GM19468 (cell line): ENCODE data around the gene ZSWIM8.
"Not testable (repeated sequence)": the region's sequence is repeated elsewhere in the genome, so short reads cannot be mapped to it uniquely, and the experiment has no call there.

Experiments
- ATAC-seq: cut with Tn5 transposase; IDR thresholded peaks from one replicate; pipeline ENCODE4 v1.9.1; 2021; ENCODE audit warnings: mild to moderate bottlenecking, moderate library complexity, moderate number of reproducible peaks; ENCODE audit not compliant: unreplicated experiment; ENCODE audit errors: extremely low read depth

The ZSWIM8 gene, protein sequence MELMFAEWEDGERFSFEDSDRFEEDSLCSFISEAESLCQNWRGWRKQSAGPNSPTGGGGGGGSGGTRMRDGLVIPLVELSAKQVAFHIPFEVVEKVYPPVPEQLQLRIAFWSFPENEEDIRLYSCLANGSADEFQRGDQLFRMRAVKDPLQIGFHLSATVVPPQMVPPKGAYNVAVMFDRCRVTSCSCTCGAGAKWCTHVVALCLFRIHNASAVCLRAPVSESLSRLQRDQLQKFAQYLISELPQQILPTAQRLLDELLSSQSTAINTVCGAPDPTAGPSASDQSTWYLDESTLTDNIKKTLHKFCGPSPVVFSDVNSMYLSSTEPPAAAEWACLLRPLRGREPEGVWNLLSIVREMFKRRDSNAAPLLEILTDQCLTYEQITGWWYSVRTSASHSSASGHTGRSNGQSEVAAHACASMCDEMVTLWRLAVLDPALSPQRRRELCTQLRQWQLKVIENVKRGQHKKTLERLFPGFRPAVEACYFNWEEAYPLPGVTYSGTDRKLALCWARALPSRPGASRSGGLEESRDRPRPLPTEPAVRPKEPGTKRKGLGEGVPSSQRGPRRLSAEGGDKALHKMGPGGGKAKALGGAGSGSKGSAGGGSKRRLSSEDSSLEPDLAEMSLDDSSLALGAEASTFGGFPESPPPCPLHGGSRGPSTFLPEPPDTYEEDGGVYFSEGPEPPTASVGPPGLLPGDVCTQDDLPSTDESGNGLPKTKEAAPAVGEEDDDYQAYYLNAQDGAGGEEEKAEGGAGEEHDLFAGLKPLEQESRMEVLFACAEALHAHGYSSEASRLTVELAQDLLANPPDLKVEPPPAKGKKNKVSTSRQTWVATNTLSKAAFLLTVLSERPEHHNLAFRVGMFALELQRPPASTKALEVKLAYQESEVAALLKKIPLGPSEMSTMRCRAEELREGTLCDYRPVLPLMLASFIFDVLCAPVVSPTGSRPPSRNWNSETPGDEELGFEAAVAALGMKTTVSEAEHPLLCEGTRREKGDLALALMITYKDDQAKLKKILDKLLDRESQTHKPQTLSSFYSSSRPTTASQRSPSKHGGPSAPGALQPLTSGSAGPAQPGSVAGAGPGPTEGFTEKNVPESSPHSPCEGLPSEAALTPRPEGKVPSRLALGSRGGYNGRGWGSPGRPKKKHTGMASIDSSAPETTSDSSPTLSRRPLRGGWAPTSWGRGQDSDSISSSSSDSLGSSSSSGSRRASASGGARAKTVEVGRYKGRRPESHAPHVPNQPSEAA (N-terminal part only)

DNA sequence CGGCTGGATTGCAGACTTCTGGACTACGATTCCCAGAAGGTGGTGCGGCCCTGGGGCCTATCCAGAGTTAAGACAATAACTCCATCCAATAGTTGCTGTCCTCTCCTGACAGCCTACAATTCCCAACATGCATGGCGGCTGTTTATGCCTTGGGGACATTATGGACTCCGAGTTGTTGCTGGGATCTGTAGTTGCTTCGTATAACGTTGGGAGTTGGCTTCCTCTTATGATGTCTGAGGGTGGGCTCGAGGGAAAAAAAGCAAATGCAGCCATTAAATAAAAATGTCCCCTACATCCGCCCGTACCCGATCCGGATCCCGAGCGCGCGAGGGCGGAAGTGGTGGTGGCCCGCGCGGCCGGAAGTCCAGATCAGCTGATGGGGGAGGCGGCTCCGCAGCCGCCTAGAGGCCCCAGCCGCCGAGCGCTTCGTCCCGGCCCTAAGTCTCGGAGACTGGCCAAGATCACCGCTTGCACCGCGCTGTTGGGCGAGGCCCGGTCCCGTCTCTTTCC lies at the start of gene ZSWIM8:
Gene ZSWIM8, plus strand, starts transcription at position 396 of the 510 bp plus-strand sequence. CDS start 273 bp downstream, outside the sequence.
- ATAC-seq, result peak; percentile 63

DNA sequence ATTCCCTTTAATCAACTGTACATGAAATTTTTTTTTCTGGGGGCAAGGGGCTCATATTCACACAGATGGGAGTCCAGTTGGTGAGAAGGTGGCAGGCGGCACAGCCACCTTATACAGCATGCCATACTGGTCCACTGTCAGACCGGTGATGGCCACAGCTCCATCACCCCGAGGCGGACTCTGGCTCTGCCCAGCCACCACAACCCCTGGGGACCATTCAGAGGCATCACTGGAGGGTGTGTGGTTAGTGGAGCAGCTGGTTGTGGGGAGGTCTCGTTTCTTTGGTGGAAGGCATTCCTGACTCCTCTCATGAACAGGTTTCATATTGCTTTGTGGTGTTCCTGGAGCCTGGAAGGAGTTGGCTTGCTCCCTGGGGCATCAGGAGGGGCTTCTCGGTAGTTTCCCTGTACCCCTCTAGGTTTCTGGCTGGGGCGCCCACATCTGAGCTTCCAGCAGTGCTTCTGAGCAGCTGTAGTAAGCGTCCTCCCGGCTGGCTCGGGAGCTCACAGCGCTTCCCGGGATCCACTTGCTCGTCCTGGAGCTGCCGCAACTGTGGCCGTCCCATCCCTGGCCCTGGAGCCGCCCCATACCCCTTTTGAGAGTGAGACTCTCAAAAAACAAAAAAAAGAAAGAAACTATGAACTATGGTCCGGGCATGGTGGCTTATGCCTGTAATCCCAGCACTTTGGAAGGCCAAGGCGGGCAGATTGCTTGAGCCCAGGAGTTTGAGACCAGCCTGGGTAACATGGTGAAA lies 44.7 kb upstream of the ZSWIM8 start:
- not testable (repeated sequence) for ATAC-seq

DNA sequence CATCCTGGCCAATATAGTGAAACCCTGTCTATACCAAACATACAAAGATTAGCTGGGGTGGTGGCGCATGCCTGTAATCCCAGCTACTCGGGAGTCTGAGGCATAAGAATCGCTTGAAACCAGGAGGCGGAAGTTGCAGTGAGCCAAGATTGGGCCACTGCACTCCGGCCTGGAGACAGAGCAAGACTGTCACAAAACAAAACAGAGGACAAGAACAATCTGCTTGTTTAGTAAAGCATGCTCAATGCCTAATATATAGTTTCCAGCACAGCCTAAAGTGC lies 43.0 kb upstream of the ZSWIM8 start:
- ATAC-seq, result no peak

DNA sequence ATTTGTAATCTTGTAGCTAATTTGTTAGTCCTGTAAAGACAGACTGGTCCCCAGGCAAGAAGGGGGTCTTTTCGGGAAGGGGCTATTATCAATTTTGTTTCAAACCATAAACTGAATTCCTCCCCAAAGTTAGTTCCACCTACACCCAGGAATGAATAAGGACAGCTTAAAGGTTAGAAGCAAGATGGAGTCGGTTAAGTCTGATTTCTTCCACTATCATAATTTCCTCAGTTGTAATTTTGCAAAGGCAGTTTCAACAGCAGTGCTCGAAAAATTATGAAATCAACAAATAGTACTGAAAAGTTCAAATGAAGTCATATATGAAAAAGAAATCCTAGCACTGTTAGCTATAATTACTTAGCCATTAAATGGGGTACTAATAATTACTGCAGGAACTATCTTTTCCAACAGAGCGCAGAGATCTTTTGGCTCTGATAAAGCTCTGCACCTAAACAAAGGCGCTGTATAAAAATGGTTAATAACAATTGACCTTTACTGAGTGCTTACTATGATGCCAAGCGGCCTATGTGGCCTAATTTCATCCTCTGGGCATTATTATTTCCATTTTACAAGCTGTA lies 42.0 kb upstream of the ZSWIM8 start:
- ATAC-seq, result no peak

DNA sequence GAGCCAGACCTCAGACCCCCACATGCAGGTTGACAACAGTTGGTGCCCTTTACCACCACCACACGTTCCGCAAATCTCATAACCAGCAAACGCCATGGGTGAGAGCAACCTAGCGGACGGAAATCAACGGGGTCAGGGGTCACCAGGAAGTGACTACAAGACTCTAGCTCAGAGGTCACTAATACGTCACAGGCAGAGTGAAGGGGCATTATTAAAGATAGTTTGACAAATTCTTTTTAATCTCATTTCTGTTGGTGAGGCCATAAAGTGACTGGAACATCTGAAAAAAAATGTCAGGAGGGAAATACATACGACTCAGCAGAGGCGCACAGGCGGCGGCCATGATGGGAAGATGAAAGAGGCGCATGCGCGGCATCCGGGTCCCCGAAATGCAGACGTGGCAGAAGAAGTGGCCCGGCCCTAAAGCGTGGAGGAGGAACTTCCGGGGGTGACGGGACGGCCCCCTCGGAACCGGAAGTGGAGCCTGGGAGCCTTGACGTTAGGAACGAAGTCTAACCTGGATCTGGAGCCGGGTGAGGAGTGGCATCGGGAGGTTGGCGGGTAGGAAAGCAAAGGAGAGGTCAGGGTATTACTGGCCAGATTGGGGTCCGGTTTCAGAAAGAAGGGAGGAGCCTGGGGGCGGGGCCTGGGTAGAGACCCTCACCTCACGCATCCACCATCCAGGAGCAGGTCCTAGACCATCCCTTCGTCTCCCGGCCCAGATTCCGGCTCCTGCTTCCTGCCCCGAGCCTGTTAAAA lies 41.3 kb upstream of the ZSWIM8 start, which contains the start of gene SEC24C:
Gene SEC24C, plus strand, starts transcription at position 468 of the 759 bp plus-strand sequence. CDS start 2,461 bp downstream, outside the sequence.
- peak; percentile 74 for ATAC-seq

DNA sequence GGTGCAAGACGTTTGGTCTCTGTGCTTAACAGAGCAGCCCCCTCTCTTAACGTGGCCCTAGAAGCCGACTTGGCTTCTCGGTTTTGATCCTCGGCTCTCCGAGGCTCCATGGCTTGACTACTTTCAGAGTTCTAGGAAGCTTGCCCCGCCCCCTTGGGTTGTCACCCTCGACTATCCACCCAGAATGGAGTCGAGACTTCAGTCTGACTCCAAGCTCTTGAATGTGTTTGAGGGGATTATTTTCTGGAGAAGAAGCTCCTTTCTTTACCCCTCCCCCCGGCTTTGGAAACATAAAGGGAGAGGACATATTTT lies 40.8 kb upstream of the ZSWIM8 start:
- no peak for ATAC-seq

DNA sequence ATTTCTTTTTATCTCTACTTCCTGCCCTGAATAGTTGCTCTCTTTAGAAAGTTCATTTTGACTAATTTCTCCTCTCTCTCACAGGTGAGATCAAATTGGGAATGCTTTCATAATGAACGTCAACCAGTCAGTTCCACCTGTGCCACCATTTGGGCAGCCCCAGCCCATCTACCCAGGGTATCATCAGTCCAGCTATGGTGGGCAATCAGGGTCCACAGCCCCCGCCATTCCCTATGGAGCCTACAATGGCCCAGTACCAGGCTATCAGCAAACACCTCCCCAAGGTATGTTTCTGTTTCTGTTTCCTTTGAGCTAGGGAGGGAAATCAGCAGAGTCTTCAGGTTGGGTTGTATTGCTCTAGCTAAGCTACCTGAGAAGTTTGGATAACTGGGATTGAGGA lies 38.7 kb upstream of the ZSWIM8 start:
- ATAC-seq, result no peak

DNA sequence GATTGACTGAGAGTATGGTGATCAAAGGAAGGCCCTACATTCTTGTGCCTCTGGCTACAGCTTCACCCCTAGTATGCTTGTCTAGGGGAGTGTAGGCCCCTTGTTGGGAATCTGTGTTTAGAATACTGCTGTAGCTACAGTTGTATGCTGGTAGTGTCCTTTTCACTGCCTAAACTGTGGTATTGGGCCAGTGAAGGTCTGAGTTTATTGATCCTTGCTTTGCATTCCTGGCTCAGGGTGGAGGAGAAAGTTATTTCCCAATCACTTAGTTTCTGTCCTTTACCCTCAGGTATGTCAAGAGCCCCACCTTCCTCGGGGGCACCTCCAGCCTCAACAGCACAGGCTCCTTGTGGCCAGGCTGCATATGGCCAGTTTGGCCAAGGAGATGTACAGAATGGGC lies 34.6 kb upstream of the ZSWIM8 start:
- ATAC-seq, result no peak

DNA sequence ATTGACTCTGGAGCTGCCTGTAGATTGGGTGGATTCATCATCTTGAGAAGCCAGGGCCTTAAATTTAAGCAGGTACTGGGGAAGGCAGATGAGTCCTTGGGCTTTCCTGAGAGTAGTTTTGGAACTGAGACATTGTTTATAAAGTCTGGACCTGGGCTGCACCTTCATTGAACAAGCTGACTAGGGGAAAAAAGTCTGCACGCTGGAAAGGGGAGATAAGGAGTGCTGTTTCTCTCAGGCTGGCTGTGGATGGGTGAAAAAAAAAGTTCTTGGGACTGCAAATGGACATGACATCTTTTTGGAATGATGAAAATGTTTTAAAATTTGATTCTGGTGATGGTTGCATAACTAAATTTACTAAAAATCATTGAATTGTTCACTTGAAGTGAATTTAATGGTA lies 29.2 kb upstream of the ZSWIM8 start:
- ATAC-seq, result no peak

DNA sequence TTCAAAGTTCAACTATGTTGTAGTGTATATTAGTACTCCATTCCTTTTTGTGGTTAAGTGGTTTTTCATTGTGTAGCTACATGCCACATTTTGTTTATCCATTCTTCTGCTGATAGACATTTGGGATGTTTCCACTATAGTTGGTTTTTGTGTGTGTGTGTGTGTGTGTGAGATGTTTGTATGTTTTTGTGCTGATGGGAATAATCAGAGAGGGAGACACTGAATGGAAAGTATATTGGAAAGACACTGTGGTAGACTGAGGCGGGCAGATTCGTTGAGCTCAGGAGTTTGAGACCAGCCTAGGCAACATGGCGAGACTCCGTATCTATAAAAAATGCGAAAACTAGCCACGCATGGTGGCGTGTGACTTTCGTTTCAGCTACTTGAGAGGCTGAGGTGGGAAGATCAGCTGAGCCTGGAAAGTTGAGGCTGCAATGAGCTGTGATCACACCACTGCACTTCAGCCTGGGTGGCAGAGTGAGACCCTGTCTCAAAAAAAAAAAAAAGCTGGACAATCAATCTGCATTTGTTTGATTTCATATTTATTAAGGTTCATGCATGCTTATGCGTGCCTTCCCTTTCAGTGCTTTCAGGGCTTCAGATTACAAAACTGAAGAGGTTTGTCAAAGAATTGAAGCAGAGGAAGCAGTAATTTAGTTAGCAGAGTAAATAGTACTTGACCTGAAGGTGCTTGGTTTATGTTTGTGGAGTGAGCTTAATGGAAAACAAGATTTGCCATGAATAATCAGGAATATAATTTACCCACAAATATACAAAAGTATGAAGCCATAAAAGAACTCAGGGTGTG lies 26.5 kb upstream of the ZSWIM8 start:
- ATAC-seq, result no peak

DNA sequence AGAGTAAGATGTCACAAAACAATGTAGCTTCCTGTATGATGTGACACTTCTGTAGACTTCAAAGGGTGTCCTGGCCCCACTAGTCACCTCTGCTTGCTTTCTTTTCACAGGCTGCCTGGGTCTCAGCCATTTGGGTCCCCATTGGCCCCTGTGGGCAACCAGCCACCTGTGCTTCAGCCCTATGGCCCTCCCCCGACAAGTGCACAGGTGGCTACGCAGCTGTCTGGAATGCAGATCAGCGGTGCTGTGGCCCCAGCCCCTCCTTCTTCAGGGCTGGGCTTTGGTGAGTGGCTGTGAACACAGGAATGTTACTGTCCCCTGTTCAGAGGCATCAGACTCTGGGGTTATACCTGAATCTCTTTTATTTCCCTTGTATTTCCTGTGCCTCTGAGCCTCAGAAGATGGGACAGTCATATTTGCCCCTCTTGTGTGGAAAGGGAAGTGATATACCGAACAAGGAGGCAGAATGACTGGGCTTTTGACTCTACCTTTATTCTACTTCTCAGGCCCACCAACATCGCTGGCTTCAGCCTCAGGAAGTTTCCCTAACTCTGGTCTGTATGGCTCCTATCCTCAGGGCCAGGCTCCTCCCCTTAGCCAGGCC lies 25.8 kb upstream of the ZSWIM8 start:
- ATAC-seq, result no peak

DNA sequence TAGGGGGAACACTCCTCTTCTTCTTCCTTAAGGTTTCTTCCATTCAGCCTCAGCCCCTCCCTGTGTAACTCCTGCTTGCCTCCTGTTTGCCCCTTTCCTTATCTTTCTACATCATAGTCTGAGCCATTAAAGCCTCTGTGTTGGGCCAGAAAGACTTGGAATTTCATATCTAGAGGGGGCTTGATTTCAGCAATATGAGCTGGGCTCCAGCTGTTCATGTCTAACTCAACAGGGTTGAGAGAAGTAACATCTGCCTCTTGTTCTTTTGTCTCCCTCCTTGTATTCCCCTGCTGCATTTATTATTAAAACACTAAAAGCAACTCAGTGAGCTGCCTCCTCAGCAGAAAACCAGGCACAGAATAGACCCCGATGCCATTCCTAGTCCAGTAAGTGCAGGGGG lies 23.6 kb upstream of the ZSWIM8 start:
- no peak for ATAC-seq

DNA sequence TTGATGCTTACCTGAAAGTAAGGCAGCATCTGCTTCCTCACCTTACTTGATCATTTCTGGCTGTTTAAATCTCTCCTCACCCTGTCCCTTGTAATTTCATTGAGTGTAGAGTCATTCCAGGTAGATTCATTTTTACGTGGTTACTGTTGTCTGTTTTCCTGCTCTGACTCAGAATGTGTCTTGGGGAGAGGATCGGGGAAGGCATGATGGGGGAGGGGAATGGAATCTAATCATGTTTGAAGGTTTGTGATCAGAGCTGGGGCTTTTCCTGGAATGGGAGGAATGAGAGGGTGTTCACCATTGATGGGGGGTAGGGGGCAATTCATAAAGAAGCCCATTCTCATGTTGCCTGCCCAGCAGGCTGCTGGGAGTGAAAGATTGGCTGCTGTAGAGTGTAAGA lies 22.5 kb upstream of the ZSWIM8 start:
- no peak for ATAC-seq

DNA sequence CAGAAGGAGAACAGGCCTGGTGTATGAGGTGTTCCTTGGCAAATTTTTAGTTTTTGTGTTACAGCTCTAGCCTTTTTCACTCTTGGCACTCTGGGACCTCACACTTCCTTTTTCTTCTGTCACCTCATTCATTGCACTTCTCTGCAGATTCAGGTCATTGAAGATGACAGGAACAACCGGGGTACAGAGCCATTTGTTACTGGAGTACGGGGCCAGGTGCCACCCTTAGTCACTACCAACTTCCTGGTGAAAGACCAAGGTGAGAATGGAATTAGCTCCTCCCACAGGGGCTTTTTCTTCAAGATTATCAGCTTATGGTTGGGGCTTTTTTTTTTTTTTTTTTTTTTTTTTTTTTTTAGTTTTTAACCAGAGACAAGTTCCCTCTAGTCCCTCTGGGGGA lies 22.1 kb upstream of the ZSWIM8 start:
- no peak for ATAC-seq

DNA sequence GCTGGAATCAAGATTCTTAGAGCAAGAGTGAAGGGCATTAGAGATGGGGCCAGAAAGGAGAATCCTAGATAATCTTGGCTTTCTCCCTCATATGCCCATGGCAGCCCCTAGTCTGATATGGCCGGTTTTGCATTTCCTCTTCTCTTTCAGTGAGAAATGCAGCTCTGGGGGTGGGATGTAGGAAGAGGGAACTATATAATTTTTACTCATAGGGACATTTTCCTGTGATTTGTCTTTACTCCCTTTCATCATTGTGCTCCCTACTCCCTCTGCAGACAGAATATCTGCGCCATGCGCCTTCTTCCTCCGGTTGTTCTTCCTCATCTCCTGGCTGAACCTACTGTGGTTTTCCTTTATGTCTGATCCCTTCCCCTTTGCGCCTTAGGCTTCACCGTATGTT lies 20.3 kb upstream of the ZSWIM8 start:
- ATAC-seq, result no peak

DNA sequence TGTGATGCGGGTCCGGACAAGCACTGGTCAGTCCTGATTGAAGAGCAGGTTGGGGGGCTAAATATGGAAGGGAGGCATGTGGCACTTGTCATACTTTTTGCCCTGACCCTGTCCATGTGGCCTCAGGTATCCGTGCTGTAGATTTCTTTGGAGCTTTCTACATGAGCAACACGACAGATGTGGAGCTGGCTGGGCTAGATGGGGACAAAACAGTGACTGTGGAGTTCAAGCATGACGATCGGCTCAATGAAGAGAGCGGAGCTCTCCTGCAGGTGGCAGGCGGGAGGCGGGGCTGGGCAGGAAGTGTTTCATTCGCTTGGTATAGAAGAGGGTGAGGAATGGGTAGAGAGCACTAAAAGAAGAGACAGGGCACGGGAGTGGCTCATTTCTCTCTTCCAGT lies 16.5 kb upstream of the ZSWIM8 start:
- ATAC-seq, result no peak

DNA sequence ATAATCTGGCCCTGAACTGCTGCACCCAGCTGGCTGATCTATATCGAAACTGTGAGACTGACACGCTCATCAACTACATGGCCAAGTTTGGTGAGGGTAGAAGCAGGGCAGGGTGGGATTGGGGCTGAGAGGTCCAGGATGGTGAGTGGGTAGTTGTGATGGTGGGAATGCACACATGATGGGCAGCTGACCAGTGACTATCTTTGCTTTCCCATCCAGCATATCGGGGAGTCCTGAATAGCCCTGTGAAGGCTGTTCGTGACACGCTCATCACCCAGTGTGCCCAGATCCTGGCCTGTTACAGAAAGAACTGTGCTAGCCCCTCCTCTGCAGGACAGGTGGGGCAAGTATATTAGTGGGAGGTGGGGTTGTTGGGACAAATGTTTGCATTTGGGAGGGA lies 16.0 kb upstream of the ZSWIM8 start:
- no peak for ATAC-seq
